ENCODE results near the gene POLG.

GRCh38 chr15:89383365-89384175, 48.9 kb upstream of the POLG start:
- TF ChIP-seq CTCF (conservative IDR thresholded peaks at IDR 0.05; ENCODE audit: low read depth in 2 of 2), result no peak
- no peak for TF ChIP-seq ZNF114 (CRISPR knock-in tag; IDR thresholded peaks at IDR 0.05)
- no peak for TF ChIP-seq CREB1 (CRISPR knock-in tag; IDR thresholded peaks at IDR 0.05; ENCODE audit: low read depth)
- TF ChIP-seq EZH2phosphoT487 (IDR thresholded peaks at IDR 0.05; ENCODE audit: unreplicated experiment), result no peak
- no peak for TF ChIP-seq POLR2AphosphoS5 (IDR thresholded peaks at IDR 0.05; ENCODE audit: low read depth)
- TF ChIP-seq REST (IDR thresholded peaks at IDR 0.05; ENCODE audit: unreplicated experiment), result no peak
- TF ChIP-seq ZNF331 (CRISPR knock-in tag; IDR thresholded peaks at IDR 0.05; ENCODE audit: low read depth), result no peak
- no peak for TF ChIP-seq EZH2 (IDR thresholded peaks at IDR 0.05; ENCODE audit: low read depth, unreplicated experiment)
- no peak for TF ChIP-seq NANOG (IDR thresholded peaks at IDR 0.05; ENCODE audit: borderline replicate concordance)

Data from GM23338 (cell line).